ENCODE measurements around the gene DKK2. TPM values are rescaled to one million over a fixed set of nuclear protein-coding genes. Genes with fewer than 3 reads are reported as not detected.

DKK2 gene
- total RNA-seq, 4 donors from 2014 or later = 0.53 to 4.1 (median 0.67) TPM; not detected in 1

DNA sequence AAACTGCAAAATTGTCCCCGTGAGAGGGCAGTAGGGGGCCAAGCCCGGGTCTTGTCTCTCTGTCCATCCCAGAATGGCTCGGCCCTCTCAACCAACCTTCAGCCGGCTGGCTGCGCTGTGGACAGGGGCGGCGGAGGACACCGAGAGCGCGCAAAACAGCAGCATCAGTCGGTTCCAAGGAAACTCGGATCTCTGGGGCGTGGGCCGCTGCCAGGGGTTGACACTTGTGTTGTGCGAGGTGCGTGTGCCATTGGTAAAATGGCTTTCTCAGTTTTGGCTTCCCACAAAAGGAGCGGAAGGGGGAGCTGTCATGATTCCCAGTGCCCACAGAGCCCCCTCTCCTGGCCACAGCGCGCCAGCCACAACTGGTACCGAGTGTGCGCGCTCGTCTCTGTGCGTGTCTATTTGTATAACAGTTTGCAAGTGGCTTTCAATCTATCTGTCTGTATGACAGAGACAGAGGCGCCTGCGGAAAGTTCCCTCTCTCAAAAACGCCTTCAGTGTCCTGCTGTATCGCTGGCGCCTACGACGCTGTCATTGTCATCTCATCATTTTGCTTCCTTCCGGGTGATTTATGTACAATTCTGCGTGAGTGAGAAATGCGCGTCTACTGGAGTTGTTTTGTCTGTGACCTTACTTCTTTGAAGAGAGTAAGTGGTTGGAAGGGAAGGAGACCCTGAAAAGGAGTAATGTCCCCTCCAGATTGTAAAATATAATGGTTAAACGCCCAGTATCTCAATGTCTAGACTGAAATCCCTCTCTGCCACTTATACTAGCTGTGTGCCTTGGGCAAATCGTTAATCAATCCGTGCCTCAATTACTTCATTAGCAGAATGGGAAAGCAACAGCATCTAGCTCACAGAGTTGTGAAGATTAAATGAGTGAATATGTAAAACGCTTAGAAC lies 1.8 kb downstream of the DKK2 start:
- no peak overlapping the region for H3K27ac ChIP-seq

GRCh38 chr4:107027379-107027778 lies 8.7 kb downstream of the DKK2 start:
- no peaks in the 10 kb centered on the region for H3K4me1 ChIP-seq
- no peak overlapping the region for H3K27ac ChIP-seq
- no peaks in the 10 kb centered on the region for H3K27me3 ChIP-seq
- no peaks in the 10 kb centered on the region for H3K9me3 ChIP-seq
- TF ChIP-seq POLR2A (IDR thresholded peaks at IDR 0.05) (no peak), CTCF (IDR thresholded peaks at IDR 0.05) (no peak)
- no peak for DNase-seq
- H3K36me3 ChIP-seq = no peaks in the 10 kb centered on the region
- no peak overlapping the region for H3K4me3 ChIP-seq

More for the DNA sequence above, 1.8 kb downstream of the DKK2 start:
- no peak for TF ChIP-seq CTCF (IDR thresholded peaks at IDR 0.05)
- TF ChIP-seq POLR2A (IDR thresholded peaks at IDR 0.05) = no peak
- Histone ChIP-seq H3K36me3 (no peaks in the 10 kb centered on the region), H3K4me3 (no peak overlapping the region), H3K27me3 (peaks cover 0 to 5% of the 10 kb centered on the region in 2 donors), H3K4me1 (peaks cover 0 to 29% (median 0%) of the 10 kb centered on the region in 4 donors), H3K9me3 (no peaks in the 10 kb centered on the region)
- DNase-seq = no peak

DNA sequence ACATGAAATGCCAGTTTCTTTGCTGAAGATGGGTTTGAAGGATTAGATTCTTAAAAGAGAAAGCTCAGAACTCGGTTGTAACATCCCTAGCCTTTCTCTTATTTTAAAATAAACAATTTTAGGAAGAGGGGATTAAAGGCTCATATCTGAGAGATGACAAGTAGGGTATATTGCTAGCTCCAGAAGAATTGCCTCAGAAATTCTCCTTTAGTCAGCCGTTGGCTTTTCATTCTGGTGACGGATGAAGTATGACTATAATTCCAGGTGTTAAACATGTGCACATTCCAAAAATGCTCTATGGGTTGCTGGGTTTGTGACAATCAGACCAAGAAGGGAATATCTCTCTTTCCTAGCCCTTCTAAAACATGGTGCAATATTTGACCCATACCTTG lies 17.8 kb downstream of the DKK2 start:
- no peak for TF ChIP-seq POLR2A (IDR thresholded peaks at IDR 0.05)
- no peak for TF ChIP-seq CTCF (IDR thresholded peaks at IDR 0.05)
- Histone ChIP-seq H3K4me1 (no peaks in the 10 kb centered on the region), H3K27me3 (no peaks in the 10 kb centered on the region), H3K36me3 (no peaks in the 10 kb centered on the region), H3K4me3 (no peak overlapping the region), H3K27ac (no peak overlapping the region), H3K9me3 (no peaks in the 10 kb centered on the region)
- no peak for DNase-seq

DNA sequence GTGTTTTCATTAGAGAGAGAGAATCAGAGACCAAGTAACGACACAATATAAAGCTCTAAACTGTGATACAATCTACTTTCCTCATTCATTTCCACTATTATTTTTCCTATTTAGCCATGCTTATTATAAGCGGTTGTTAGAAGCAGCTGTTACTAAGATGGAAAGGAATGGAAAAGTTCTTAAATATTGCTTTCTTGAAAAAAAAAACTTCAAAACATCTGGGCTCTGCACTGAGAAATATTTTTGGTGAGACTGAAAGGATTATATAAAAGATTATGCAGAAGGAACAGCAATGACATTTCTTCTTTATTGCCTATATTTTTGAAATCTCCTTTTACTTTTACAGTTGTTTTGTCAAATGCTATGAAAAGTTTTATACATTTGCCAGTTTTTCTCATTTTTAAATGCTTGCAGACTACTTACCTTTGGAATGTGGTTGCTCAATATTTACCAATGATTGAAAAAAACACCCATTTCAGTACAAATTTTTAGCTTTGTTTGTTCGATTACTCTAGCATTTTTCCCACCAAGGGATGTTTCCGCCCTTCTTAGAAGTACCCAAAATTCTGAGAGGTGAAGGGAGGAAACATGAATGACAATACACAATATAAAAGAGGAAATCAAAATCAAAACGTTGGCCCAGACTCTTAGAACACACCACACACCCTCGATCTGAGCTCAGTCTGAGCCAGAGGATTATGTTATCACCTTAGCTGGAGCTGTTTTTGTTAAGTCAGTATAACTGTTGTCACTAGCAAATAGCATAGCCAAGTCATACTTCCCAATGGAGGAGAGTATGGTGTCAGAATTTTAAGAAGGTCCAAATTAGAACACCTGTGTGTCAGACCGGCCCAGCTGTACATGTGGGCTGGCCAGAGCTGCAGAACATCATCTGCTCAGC lies 18.4 kb downstream of the DKK2 start:
- no peak for TF ChIP-seq POLR2A (IDR thresholded peaks at IDR 0.05)
- H3K9me3 ChIP-seq = no peaks in the 10 kb centered on the region
- no peak overlapping the region for H3K4me3 ChIP-seq

GRCh38 chr4:107011312-107011711 lies 24.8 kb downstream of the DKK2 start:
- Histone ChIP-seq H3K9me3 (no peaks in the 10 kb centered on the region), H3K27ac (no peak overlapping the region), H3K27me3 (no peaks in the 10 kb centered on the region), H3K4me3 (no peak overlapping the region), H3K36me3 (no peaks in the 10 kb centered on the region), H3K4me1 (no peaks in the 10 kb centered on the region)
- no peak for TF ChIP-seq CTCF (IDR thresholded peaks at IDR 0.05)
- TF ChIP-seq POLR2A (IDR thresholded peaks at IDR 0.05) = no peak
- DNase-seq = no peak

More for the DNA sequence above, 18.4 kb downstream of the DKK2 start:
- Histone ChIP-seq H3K27ac (no peak overlapping the region), H3K27me3 (no peaks in the 10 kb centered on the region), H3K4me1 (no peaks in the 10 kb centered on the region), H3K36me3 (no peaks in the 10 kb centered on the region)
- no peak for DNase-seq
